Endodermal cell (in vitro differentiated cells): ENCODE data around the gene GTF3C1. TPM values are rescaled to one million over a fixed set of nuclear protein-coding genes. Genes with fewer than 3 reads are reported as not detected.

Source experiments
- DNase-seq: peaks from one replicate; pipeline ENCODE4 v3.0.0-alpha.2; 2017
- H3K27ac ChIP-seq: 2 replicates; pipeline ENCODE4 v1.5.1; 2013; ENCODE audit warnings: mild to moderate bottlenecking, low read depth, low read length, moderate library complexity
- H3K27me3 ChIP-seq: 2 replicates; pipeline ENCODE4 v1.6.1; 2013; ENCODE audit warnings: mild to moderate bottlenecking, low read length, moderate library complexity; ENCODE audit not compliant: insufficient read depth, control insufficient read depth, poor library complexity, severe bottlenecking
- H3K36me3 ChIP-seq: 2 replicates; pipeline ENCODE4 v1.7.0; 2013; ENCODE audit warnings: mild to moderate bottlenecking, low read length, moderate library complexity; ENCODE audit not compliant: control insufficient read depth, insufficient read depth
- H3K4me1 ChIP-seq: one replicate; pipeline ENCODE4 v1.7.0; 2013; ENCODE audit warnings: low read length; ENCODE audit not compliant: control insufficient read depth, insufficient read depth
- H3K4me3 ChIP-seq: 2 replicates; pipeline ENCODE4 v1.5.1; 2013; ENCODE audit warnings: mild to moderate bottlenecking, low read length, moderate library complexity
- H3K9ac ChIP-seq: 2 replicates; pipeline ENCODE4 v1.6.1; 2013; ENCODE audit warnings: mild to moderate bottlenecking, low read length, moderate library complexity; ENCODE audit not compliant: poor library complexity, severe bottlenecking; ENCODE audit errors: extremely low read depth
- H3K9me3 ChIP-seq: 2 replicates; pipeline ENCODE4 v1.6.1; 2013; ENCODE audit warnings: mild to moderate bottlenecking, low read length, moderate library complexity; ENCODE audit not compliant: control insufficient read depth
- H3K27ac Mint-ChIP-seq: 2 replicates; pipeline ENCODE4 v1.8.0; 2020; ENCODE audit warnings: mixed read lengths
- H3K27me3 Mint-ChIP-seq: 2 replicates; pipeline ENCODE4 v1.8.0; 2021; ENCODE audit warnings: mild to moderate bottlenecking, mixed read lengths; ENCODE audit not compliant: insufficient read depth
- H3K36me3 Mint-ChIP-seq: 2 replicates; pipeline ENCODE4 v1.8.0; 2020; ENCODE audit warnings: low read depth, mixed read lengths
- H3K4me1 Mint-ChIP-seq: 2 replicates; pipeline ENCODE4 v1.8.0; 2020; ENCODE audit warnings: mixed read lengths
- H3K4me3 Mint-ChIP-seq: 2 replicates; pipeline ENCODE4 v1.8.0; 2020; ENCODE audit warnings: mild to moderate bottlenecking, moderate library complexity, mixed read lengths
- H3K9me3 Mint-ChIP-seq: 2 replicates; pipeline ENCODE4 v1.8.0; 2020; ENCODE audit warnings: mild to moderate bottlenecking, mixed read lengths
- CTCF ChIP-seq: fragments of 200-600 bp; sonication (generic); conservative IDR thresholded peaks from 2 replicates; pipeline ENCODE4 v1.5.0; 2021; ENCODE audit warnings: antibody characterized with exemption, mild to moderate bottlenecking
- WGBS, 2 experiments: methylation state at CpG; one replicate each; pipeline versions ENCODE4 v1.1.5 to v1.1.7; 2013; ENCODE audit warnings: missing lambda C conversion rate in 2 of 2, mixed read lengths in 1 of 2; ENCODE audit not compliant: insufficient coverage in 1 of 2, insufficient read length in 1 of 2; 5-methylcytosine and 5-hydroxymethylcytosine counted together
- total RNA-seq, 2 donors: library from RNA; stranded (reverse); fragmentation: NEBNext Ultra II Directional in 1 of 2; extraction: Animal tissue kit (Norgen Biotek cat#: 25700) in 1 of 2; gene quantifications; 2 replicates in 1 of 2; 3 replicates in 1 of 2; pipeline ENCODE4 v1.2.1, GENCODE V29; 2021

Gene GTF3C1
- total RNA-seq, 2 donors from 2014 or later, result 138 TPM

- peak overlapping the region; percentile 99 for H3K4me3 ChIP-seq
- Mint-ChIP-seq H3K27ac (peak overlapping the region; percentile 89), H3K4me1 (peaks cover 22% of the 10 kb centered on the region), H3K9me3 (no peaks in the 10 kb centered on the region), H3K27me3 (no peaks in the 10 kb centered on the region), H3K36me3 (peaks cover 23% of the 10 kb centered on the region), H3K4me3 (peak overlapping the region; percentile 99)
- no peaks in the 10 kb centered on the region for H3K27me3 ChIP-seq
- H3K36me3 ChIP-seq, result peaks cover 18% of the 10 kb centered on the region
- TF ChIP-seq CTCF, result no peak
- WGBS, 2 experiments, result 0% methylated on average over 20 of the region's 21 CpGs; no CpG with 5 or more reads in 1 of the 2 experiments
- H3K9ac ChIP-seq, result peak overlapping the region; percentile 73
- no peaks in the 10 kb centered on the region for H3K9me3 ChIP-seq
- H3K4me1 ChIP-seq, result no peaks in the 10 kb centered on the region
- H3K27ac ChIP-seq, result no peak overlapping the region
- no peak for DNase-seq
These were observed 308 bp downstream of the GTF3C1 start for GRCh38 chr16:27549464-27549745.

DNA sequence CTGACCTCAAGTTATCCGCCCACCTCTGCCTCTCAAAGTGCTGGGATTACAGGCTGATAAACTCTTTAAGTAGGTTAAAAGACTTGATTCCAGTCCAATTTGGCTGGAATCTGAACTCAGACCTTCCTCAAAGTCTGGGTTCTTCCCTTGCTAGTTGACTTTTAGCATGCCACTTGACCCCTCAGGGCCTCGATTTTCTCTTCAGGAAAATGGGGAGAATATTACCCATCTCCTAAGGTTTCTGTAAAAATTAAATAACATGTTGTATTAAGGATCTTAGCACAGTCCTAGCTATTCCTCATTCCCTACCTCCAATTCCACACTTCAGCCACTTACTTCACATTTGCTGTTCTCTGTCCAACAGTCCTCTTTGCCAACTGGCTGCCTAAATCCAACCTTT is 1.9 kb downstream of the GTF3C1 start:
- Mint-ChIP-seq H3K4me1 (peaks cover 22% of the 10 kb centered on the region), H3K4me3 (peak overlapping the region; percentile 99), H3K27ac (no peak overlapping the region), H3K9me3 (no peaks in the 10 kb centered on the region), H3K27me3 (no peaks in the 10 kb centered on the region), H3K36me3 (peaks cover 35% of the 10 kb centered on the region)
- Histone ChIP-seq H3K27me3 (no peaks in the 10 kb centered on the region), H3K27ac (no peak overlapping the region), H3K9me3 (no peaks in the 10 kb centered on the region), H3K36me3 (peaks cover 34% of the 10 kb centered on the region), H3K9ac (no peak overlapping the region), H3K4me1 (no peaks in the 10 kb centered on the region), H3K4me3 (peak overlapping the region; percentile 99)
- 80 to 86% methylated on average over 1 to 2 of the region's 2 CpGs for WGBS, 2 experiments
- TF ChIP-seq CTCF, result no peak
- no peak for DNase-seq

DNA sequence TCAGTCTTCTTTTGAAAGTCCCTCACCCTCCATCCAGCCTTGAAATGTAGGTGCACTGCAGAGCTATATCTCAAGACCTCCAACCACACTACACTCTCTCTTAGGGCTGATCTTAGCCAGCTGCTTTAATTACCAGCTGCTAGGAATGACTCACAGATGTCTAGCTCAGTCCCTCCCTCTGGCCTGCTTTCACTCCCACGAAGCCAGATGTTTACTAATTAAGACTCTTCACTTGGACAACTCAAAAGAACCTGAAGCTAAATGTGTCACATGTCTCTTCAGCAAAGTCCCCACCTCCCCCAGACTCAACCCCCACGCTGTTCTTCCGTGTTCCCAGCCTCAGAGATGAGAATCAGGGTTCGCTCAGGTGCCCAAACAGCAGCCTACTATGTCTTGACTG is 2.6 kb downstream of the GTF3C1 start:
- Histone ChIP-seq H3K27me3 (no peaks in the 10 kb centered on the region), H3K36me3 (peaks cover 41% of the 10 kb centered on the region), H3K9ac (no peak overlapping the region), H3K4me3 (peak overlapping the region; percentile 99), H3K27ac (no peak overlapping the region), H3K4me1 (no peaks in the 10 kb centered on the region), H3K9me3 (no peaks in the 10 kb centered on the region)
- Mint-ChIP-seq H3K36me3 (peaks cover 41% of the 10 kb centered on the region), H3K9me3 (no peaks in the 10 kb centered on the region), H3K4me1 (peaks cover 22% of the 10 kb centered on the region), H3K27me3 (no peaks in the 10 kb centered on the region), H3K27ac (peak overlapping the region; percentile 39), H3K4me3 (no peak overlapping the region)
- TF ChIP-seq CTCF, result no peak
- 92% methylated on average over 4 of the region's 4 CpGs; no CpG with 5 or more reads in 1 of the 2 experiments for WGBS, 2 experiments
- DNase-seq, result no peak
